H9 (cell line): ENCODE data around the gene ATP6V1C2. TPM values are rescaled to one million over a fixed set of nuclear protein-coding genes. Genes with fewer than 3 reads are reported as not detected.

ENCODE experiments used
- DNase-seq: peaks from one replicate; pipeline ENCODE4 v3.0.0-alpha.2; 2017
- H2AFZ ChIP-seq: one replicate; pipeline ENCODE4 v1.6.1; 2013; ENCODE audit warnings: mild to moderate bottlenecking, low read length, control low read depth, moderate library complexity
- H2AK5ac ChIP-seq: 2 replicates; pipeline ENCODE4 v1.6.1; 2013; ENCODE audit warnings: low read length, control low read depth, mixed read lengths; ENCODE audit not compliant: insufficient read length
- H2BK120ac ChIP-seq: one replicate; pipeline ENCODE4 v1.6.1; 2013; ENCODE audit warnings: low read depth, mild to moderate bottlenecking, low read length, control low read depth, inconsistent platforms; ENCODE audit not compliant: poor library complexity, severe bottlenecking
- H2BK12ac ChIP-seq: 2 replicates; pipeline ENCODE4 v1.6.1; 2013; ENCODE audit warnings: low read length, control low read depth, mixed read lengths, low read depth; ENCODE audit not compliant: insufficient read length
- H2BK15ac ChIP-seq: 2 replicates; pipeline ENCODE4 v1.6.1; 2013; ENCODE audit warnings: low read depth, low read length, control low read depth
- H2BK20ac ChIP-seq: one replicate; pipeline ENCODE4 v1.6.1; 2013; ENCODE audit warnings: low read depth, mild to moderate bottlenecking, low read length, control low read depth, inconsistent platforms; ENCODE audit not compliant: poor library complexity, severe bottlenecking
- H2BK5ac ChIP-seq: 2 replicates; pipeline ENCODE4 v1.6.1; 2013; ENCODE audit warnings: low read length, control low read depth, mixed read lengths; ENCODE audit not compliant: insufficient read length
- H3K14ac ChIP-seq: 2 replicates; pipeline ENCODE4 v1.6.1; 2013; ENCODE audit warnings: low read length, control low read depth; ENCODE audit not compliant: insufficient read depth
- H3K18ac ChIP-seq: 2 replicates; pipeline ENCODE4 v1.6.1; 2013; ENCODE audit warnings: low read depth, mild to moderate bottlenecking, mixed read lengths, low read length, control low read depth; ENCODE audit not compliant: insufficient read length
- H3K23ac ChIP-seq: 2 replicates; pipeline ENCODE4 v1.6.1; 2013; ENCODE audit warnings: low read length, control low read depth, mixed read lengths, low read depth; ENCODE audit not compliant: insufficient read length
- H3K23me2 ChIP-seq: 2 replicates; pipeline ENCODE4 v1.6.1; 2013; ENCODE audit warnings: low read depth, mild to moderate bottlenecking, mixed read lengths, low read length, control low read depth; ENCODE audit not compliant: insufficient read length, poor library complexity, severe bottlenecking
- H3K27ac ChIP-seq: 2 replicates; pipeline ENCODE4 v1.5.1; 2013; ENCODE audit warnings: low read length, control low read depth, mixed read lengths, low read depth; ENCODE audit not compliant: insufficient read length
- H3K27me3 ChIP-seq: 2 replicates; pipeline ENCODE4 v1.6.1; 2013; ENCODE audit warnings: low read length, control low read depth, inconsistent platforms; ENCODE audit not compliant: insufficient read depth
- H3K4ac ChIP-seq: 2 replicates; pipeline ENCODE4 v1.6.1; 2013; ENCODE audit warnings: low read depth, mild to moderate bottlenecking, control low read depth, inconsistent platforms, low read length, moderate library complexity
- H3K4me1 ChIP-seq: 2 replicates; pipeline ENCODE4 v1.6.1; 2013; ENCODE audit warnings: low read length, control low read depth, inconsistent platforms; ENCODE audit not compliant: insufficient read depth
- H3K4me2 ChIP-seq: 2 replicates; pipeline ENCODE4 v1.6.1; 2013; ENCODE audit warnings: low read length, control low read depth, mixed read lengths; ENCODE audit not compliant: insufficient read length, insufficient read depth
- H3K56ac ChIP-seq: 2 replicates; pipeline ENCODE4 v1.6.1; 2013; ENCODE audit warnings: low read depth, mild to moderate bottlenecking, mixed read lengths, low read length, control low read depth; ENCODE audit not compliant: insufficient read length
- H3K79me1 ChIP-seq: 2 replicates; pipeline ENCODE4 v1.6.1; 2013; ENCODE audit warnings: low read depth, mild to moderate bottlenecking, moderate library complexity, low read length, control low read depth, inconsistent platforms; ENCODE audit not compliant: insufficient read depth, poor library complexity, severe bottlenecking
- H3K79me2 ChIP-seq: 2 replicates; pipeline ENCODE4 v1.6.1; 2013; ENCODE audit warnings: low read length, control low read depth, inconsistent platforms; ENCODE audit not compliant: insufficient read depth
- H3K9ac ChIP-seq: 2 replicates; pipeline ENCODE4 v1.6.1; 2013; ENCODE audit warnings: low read length, control low read depth, mixed read lengths; ENCODE audit not compliant: insufficient read length; ENCODE audit errors: extremely low read depth
- H3K9me3 ChIP-seq: one replicate; pipeline ENCODE4 v1.6.1; 2013; ENCODE audit warnings: low read depth, low read length, inconsistent platforms; ENCODE audit not compliant: control insufficient read depth
- H3T11ph ChIP-seq: one replicate; pipeline ENCODE4 v1.6.1; 2013; ENCODE audit warnings: mild to moderate bottlenecking, low read length, control low read depth, inconsistent platforms
- H4K20me1 ChIP-seq: one replicate; pipeline ENCODE4 v1.6.1; 2013; ENCODE audit not compliant: control insufficient read depth, insufficient read length, insufficient read depth
- H4K5ac ChIP-seq: 2 replicates; pipeline ENCODE4 v1.6.1; 2013; ENCODE audit warnings: low read depth, mild to moderate bottlenecking, mixed read lengths, low read length, control low read depth; ENCODE audit not compliant: insufficient read length
- H4K8ac ChIP-seq: replicated peaks from 2 replicates; pipeline ENCODE4 v1.6.1; 2013; ENCODE audit warnings: low read length, control low read depth, mixed read lengths, low read depth; ENCODE audit not compliant: insufficient read length
- H4K91ac ChIP-seq: 2 replicates; pipeline ENCODE4 v1.6.1; 2013; ENCODE audit warnings: low read depth, mild to moderate bottlenecking, moderate library complexity, mixed read lengths, low read length, control low read depth; ENCODE audit not compliant: insufficient read length
- H3K27ac Mint-ChIP-seq, 3 experiments: 2 replicates in 2 of 3; 3 replicates in 1 of 3; pipeline ENCODE4 v1.8.0; 2020 to 2021; ENCODE audit warnings: mixed read lengths in 3 of 3, mild to moderate bottlenecking in 1 of 3, moderate library complexity in 1 of 3
- H3K27me3 Mint-ChIP-seq: 2 replicates; pipeline ENCODE4 v1.8.0; 2021; ENCODE audit warnings: low read depth, mild to moderate bottlenecking, moderate library complexity, mixed read lengths
- H3K36me3 Mint-ChIP-seq, 3 experiments: 2 replicates in 2 of 3; 3 replicates in 1 of 3; pipeline ENCODE4 v1.8.0; 2020 to 2021; ENCODE audit warnings: low read depth in 3 of 3, mixed read lengths in 3 of 3; ENCODE audit not compliant: insufficient read depth in 1 of 3
- H3K4me1 Mint-ChIP-seq, 2 experiments: 2 replicates each; pipeline ENCODE4 v1.8.0; 2020; ENCODE audit warnings: mixed read lengths in 2 of 2
- H3K4me3 Mint-ChIP-seq, 2 experiments: 2 replicates in 1 of 2; 3 replicates in 1 of 2; pipeline ENCODE4 v1.8.0; 2020 to 2021; ENCODE audit warnings: mild to moderate bottlenecking in 2 of 2, mixed read lengths in 2 of 2, moderate library complexity in 1 of 2
- H3K9me3 Mint-ChIP-seq, 2 experiments: 2 replicates in 1 of 2; 3 replicates in 1 of 2; pipeline ENCODE4 v1.8.0; 2020; ENCODE audit warnings: mild to moderate bottlenecking in 2 of 2, mixed read lengths in 2 of 2, moderate library complexity in 1 of 2
- CTCF ChIP-seq: fragments of 200-600 bp; sonication (generic); conservative IDR thresholded peaks from 3 replicates; pipeline ENCODE4 v1.8.0; 2021; ENCODE audit warnings: antibody characterized with exemption, mild to moderate bottlenecking
- WGBS: extraction: QIAGEN DNeasy Blood & Tissue Kit; methylation state at CpG from one replicate; pipeline ENCODE4 v1.1.7; 2013; ENCODE audit warnings: missing lambda C conversion rate, low lambda C conversion rate, mixed read lengths; ENCODE audit not compliant: insufficient read length; ENCODE audit errors: extremely low coverage; 5-methylcytosine and 5-hydroxymethylcytosine counted together
- total RNA-seq: library from RNA; stranded (reverse); gene quantifications from 2 replicates; pipeline ENCODE4 v1.2.1, GENCODE V29; 2021

The ATP6V1C2 gene
- total RNA-seq, 1 experiment from 2014 or later = 1.2 TPM

DNA sequence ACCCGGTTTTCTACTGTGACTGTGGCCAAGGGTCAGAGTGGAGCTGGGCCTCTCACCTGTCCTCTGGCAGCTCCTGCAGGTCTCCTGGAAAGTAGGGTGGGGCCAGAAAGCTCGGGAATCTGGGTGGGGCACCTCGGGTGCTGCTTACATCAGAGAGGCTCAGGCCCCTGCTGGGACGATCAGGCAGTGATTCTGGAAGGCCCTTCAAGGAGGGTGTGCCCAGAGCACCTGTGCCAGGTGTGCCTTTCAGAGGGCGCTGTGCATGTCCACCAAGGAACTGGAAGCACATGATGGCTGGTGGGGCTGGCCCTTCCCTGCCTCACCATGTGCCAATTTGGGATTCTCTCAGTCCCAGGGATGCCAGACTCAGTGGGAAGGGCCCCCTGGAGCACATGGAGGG is 44.0 kb downstream of the ATP6V1C2 start:
- DNase-seq = no peak
- Mint-ChIP-seq H3K4me3 (no peak overlapping the region), H3K27ac (peak overlapping the region in 1 of 3 experiments; percentile 12; a peak in 1 of 7 replicates), H3K36me3 (no peaks in the 10 kb centered on the region), H3K9me3 (no peaks in the 10 kb centered on the region), H3K27me3 (peaks cover 7% of the 10 kb centered on the region), H3K4me1 (peaks cover 7 to 14% of the 10 kb centered on the region in 2 experiments)
- WGBS = no CpG with 5 or more reads among the region's 5 CpGs
- Histone ChIP-seq H3K9me3 (no peaks in the 10 kb centered on the region), H3K18ac (no peak overlapping the region), H3K23ac (no peak overlapping the region), H3T11ph (no peak overlapping the region), H4K8ac (no peak overlapping the region), H3K4me2 (no peak overlapping the region), H3K14ac (no peak overlapping the region), H4K20me1 (no peaks in the 10 kb centered on the region), H3K27ac (no peak overlapping the region), H3K4ac (no peak overlapping the region), H2BK15ac (no peak overlapping the region), H3K56ac (no peak overlapping the region), H3K79me2 (no peaks in the 10 kb centered on the region), H3K23me2 (no peaks in the 10 kb centered on the region), H2BK12ac (no peak overlapping the region), H3K9ac (no peak overlapping the region), H3K27me3 (no peaks in the 10 kb centered on the region), H3K4me1 (no peaks in the 10 kb centered on the region), H2BK5ac (no peak overlapping the region), H2BK20ac (no peak overlapping the region), H4K91ac (no peak overlapping the region), H2AFZ (no peak overlapping the region), H2AK5ac (no peak overlapping the region), H4K5ac (no peak overlapping the region), H3K79me1 (no peaks in the 10 kb centered on the region), H2BK120ac (no peak overlapping the region)
- no peak for TF ChIP-seq CTCF
